BE2C (cell line): ENCODE results near the gene DDX3X.
A peak's percentile ranks its signal among the peaks of the same experiment; 100 is the strongest.

Source experiments
- DNase-seq: peaks from one replicate; pipeline ENCODE4 v3.0.0-alpha.2; 2020
- H3K27me3 ChIP-seq: fragments of 250-450 bp; sonication (Bioruptor Pico); 2 replicates; pipeline ENCODE4 v1.5.1; 2020; ENCODE audit warnings: mild to moderate bottlenecking
- H3K36me3 ChIP-seq: fragments of 250-450 bp; sonication (Bioruptor Pico); 2 replicates; pipeline ENCODE4 v1.5.1; 2020; ENCODE audit warnings: mild to moderate bottlenecking
- H3K4me1 ChIP-seq: fragments of 250-450 bp; sonication (Bioruptor Pico); 2 replicates; pipeline ENCODE4 v1.5.1; 2020
- H3K4me3 ChIP-seq: 2 replicates; pipeline ENCODE4 v1.5.1; 2011; ENCODE audit warnings: low read depth, low read length
- H3K9me3 ChIP-seq: fragments of 250-450 bp; sonication (Bioruptor Pico); 2 replicates; pipeline ENCODE4 v1.5.1; 2020
- TF ChIP-seq, protein P1 (sequence below): IDR thresholded peaks from 2 replicates; pipeline ENCODE4 v1.5.1; 2012; ENCODE audit warnings: mild to moderate bottlenecking, low read depth, low read length

The DDX3X gene

DNA sequence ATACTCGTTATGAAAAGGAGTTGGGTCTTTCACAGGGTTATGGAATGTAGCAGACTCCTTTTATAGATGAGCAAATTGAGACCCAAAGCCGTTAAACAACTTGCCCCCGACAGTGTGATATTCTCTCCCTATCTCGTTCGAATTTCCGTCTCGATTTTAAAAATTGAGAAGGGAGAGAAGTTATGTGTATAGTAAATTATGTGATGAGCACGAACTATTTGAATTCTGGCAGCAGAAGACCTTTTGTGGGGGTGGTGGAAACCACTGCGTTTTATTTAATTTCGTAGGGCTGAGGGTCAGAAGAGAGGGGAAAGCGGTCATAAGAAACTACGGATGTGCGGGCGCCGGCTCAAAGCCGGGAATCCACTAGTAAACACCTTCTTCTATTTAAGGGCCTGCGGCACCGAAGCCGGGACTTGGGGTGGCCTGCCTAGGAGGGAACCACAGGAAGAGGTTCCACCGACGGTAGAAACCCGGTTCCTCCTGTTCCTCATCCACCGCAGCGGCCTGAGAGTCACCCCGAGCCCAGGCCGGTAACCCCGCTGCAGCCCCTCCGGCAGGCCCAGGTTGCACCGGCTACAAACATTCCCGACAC lies 1.5 kb upstream of the DDX3X start:
- Histone ChIP-seq H3K27me3 (no peaks in the 10 kb centered on the region), H3K4me1 (no peaks in the 10 kb centered on the region)

DNA sequence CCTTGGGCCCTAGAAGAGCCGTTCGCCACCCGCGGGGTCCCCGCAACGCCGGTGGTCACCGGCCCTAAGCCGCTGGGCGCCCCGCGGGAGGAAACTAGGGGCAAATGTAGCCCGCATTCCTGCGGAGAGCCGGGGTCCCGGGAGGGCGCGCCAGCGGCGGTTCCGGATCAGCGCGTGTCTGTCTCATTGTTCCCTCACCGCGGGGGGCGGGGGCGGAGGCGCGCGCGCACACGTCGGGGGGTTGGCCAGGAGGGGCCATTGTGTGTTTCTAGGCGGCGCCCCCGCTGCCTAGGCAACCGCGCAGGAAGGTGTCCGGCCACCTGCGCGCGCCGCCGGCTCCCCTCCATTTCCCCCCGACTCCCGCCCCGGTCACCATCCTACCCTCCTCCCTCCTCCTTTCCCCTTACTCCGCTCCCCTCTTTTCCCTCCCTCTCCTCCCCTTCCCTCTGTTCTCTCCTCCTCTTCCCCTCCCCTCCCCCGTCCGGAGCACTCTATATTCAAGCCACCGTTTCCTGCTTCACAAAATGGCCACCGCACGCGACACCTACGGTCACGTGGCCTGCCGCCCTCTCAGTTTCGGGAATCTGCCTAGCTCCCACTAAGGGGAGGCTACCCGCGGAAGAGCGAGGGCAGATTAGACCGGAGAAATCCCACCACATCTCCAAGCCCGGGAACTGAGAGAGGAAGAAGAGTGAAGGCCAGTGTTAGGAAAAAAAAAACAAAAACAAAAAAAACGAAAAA lies 789 bp upstream of the DDX3X start:
- no peaks in the 10 kb centered on the region for H3K4me1 ChIP-seq
- H3K36me3 ChIP-seq = peaks cover 16% of the 10 kb centered on the region
- TF ChIP-seq, protein P1, sequence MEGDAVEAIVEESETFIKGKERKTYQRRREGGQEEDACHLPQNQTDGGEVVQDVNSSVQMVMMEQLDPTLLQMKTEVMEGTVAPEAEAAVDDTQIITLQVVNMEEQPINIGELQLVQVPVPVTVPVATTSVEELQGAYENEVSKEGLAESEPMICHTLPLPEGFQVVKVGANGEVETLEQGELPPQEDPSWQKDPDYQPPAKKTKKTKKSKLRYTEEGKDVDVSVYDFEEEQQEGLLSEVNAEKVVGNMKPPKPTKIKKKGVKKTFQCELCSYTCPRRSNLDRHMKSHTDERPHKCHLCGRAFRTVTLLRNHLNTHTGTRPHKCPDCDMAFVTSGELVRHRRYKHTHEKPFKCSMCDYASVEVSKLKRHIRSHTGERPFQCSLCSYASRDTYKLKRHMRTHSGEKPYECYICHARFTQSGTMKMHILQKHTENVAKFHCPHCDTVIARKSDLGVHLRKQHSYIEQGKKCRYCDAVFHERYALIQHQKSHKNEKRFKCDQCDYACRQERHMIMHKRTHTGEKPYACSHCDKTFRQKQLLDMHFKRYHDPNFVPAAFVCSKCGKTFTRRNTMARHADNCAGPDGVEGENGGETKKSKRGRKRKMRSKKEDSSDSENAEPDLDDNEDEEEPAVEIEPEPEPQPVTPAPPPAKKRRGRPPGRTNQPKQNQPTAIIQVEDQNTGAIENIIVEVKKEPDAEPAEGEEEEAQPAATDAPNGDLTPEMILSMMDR = no peak
- DNase-seq = peak; percentile 90
- H3K9me3 ChIP-seq = no peaks in the 10 kb centered on the region
- H3K27me3 ChIP-seq = no peaks in the 10 kb centered on the region
- peak overlapping the region; percentile 96 for H3K4me3 ChIP-seq

More for the DNA sequence above, 1.5 kb upstream of the DDX3X start:
- TF ChIP-seq, protein P1 = no peak
- no peak for DNase-seq
- Histone ChIP-seq H3K9me3 (no peaks in the 10 kb centered on the region), H3K4me3 (peak overlapping the region; percentile 96), H3K36me3 (peaks cover 10% of the 10 kb centered on the region)

DNA sequence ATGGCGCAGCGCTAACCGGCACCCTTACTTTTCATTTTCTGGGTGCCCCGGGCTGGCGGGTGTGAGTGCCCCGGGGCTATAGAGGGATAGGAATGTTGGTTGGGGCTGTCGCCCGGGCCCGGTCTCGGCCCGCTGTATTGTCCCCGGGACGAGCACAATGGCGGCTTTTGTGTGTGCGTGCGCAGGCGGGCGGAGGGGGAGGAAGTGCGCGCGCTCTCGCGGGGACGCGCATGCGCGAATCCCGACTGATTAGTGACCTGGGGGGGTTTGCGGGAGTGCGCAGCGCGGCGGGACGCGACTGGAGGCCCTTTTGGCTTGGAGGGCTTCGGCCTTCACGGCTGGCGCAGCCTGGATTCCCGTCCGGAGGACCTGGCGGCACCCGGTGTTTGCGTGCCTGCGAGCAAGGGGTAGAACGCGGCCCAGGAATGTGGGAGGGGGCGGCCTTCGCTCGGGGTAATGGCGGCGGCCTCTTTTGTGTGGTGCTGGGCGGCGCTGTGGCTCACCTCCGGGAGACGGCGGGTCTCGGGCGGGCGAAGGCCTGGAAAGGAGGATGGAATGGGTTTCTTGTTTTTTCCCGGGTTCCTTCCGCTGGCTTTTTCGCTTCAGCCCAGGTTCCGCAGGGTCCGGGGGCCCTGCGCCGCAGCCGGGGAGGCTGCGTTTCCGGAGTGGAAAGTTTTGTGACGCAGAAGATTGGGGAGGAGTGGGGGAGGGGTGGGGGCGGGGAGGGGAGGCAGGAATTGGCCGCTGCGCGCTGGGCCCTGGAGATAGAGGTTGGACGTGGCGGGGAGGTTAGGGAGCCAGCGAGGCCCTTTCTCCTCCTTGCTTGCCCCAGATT lies 618 bp downstream of the DDX3X start:
- Histone ChIP-seq H3K27me3 (no peaks in the 10 kb centered on the region), H3K9me3 (no peaks in the 10 kb centered on the region), H3K4me1 (no peaks in the 10 kb centered on the region), H3K4me3 (peak overlapping the region; percentile 96), H3K36me3 (peaks cover 27% of the 10 kb centered on the region)
- DNase-seq = peak; percentile 76
- TF ChIP-seq, protein P1 = no peak

DNA sequence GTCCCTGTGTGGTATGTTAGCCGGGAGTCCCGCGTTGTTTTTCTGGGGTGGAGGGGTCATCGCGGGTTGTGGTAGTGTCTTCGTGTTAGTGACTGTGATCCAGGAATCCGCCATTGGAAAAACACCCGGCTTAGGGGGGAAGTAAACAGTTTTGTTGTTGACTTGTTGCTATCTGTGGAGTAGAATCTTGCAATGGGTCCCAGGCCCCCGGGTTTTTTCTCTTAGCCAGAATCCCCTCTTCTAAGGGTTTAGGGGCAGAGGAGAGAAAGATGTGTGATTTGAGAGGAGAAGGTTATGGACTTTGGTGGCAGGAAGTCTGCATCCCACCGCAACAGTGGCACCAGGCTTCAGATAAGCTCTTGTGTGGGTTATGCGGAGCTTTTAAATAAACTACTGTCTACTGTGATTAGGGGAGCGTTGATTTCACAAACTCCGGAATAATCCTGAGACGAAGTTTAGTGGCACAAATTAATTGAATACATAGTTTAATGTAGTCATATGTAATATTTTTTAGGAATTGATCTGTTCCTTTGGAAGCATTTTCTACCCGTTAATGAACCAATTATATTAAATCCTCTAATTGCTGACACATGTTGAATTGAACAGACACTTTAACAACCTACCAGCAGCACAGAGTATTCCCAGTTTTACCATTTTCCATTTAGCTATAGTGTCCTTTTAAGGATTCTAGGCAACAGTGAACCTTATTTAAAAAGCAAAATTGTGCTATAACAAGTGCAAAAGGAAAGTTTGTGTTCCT lies 1.4 kb downstream of the DDX3X start:
- no peaks in the 10 kb centered on the region for H3K27me3 ChIP-seq
- DNase-seq = no peak
- H3K4me3 ChIP-seq = peak overlapping the region; percentile 96
- TF ChIP-seq, protein P1 = no peak
- H3K4me1 ChIP-seq = no peaks in the 10 kb centered on the region
- H3K36me3 ChIP-seq = peaks cover 32% of the 10 kb centered on the region
- H3K9me3 ChIP-seq = no peaks in the 10 kb centered on the region

DNA sequence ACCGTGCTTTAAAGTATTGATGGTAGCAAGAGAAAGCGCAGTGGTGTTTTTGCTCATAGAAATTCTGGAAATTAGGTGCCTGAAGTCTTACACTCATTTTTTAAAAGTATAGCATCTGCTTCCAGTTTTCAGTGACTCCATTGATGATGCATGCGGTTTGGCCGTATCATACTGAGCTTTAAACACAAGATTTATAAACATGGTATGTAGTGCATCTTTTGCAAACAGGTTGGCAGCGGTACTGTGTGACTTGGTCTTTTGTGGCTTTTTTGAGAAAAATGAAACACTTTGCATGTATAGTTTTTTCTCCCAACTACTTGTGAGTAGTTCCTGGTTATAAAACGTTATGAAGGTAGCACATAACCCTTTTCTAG lies 2.0 kb downstream of the DDX3X start:
- no peaks in the 10 kb centered on the region for H3K4me1 ChIP-seq
- H3K27me3 ChIP-seq = no peaks in the 10 kb centered on the region
- H3K9me3 ChIP-seq = no peaks in the 10 kb centered on the region
- H3K4me3 ChIP-seq = peak overlapping the region; percentile 96
- DNase-seq = no peak
- peaks cover 38% of the 10 kb centered on the region for H3K36me3 ChIP-seq
- TF ChIP-seq, protein P1 = no peak
